Measurements from ENCODE around the gene EIF4E3.

DNA sequence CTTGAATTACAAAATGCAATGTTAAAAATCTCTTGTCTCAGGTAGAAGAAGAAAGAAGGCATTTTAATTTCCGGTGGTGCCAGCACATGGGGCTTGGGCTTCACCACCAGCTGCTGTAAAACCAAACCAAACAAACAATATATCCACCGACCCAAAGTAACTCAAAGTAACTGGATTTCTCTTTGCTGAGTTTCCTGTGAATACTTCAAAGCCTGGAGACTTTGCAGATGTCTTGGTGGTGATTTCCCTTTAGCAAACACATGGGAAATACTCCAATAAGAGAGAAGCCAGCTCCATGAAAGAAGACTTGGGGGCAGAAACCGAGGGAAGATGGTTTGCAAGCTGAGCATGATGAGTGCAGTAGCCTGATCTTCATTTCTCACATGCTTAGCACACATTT is 62.6 kb downstream of the EIF4E3 start:
- TF ChIP-seq POLR2A (IDR thresholded peaks at IDR 0.05; ENCODE audit: low read length) (no peak), GATA1 (IDR thresholded peaks at IDR 0.05; ENCODE audit: low read depth, low read length) (no peak)

All from erythroblast (primary cell).